GDM1 (cell line): Measurements from ENCODE around the gene VANGL1.

Source experiments
- DNase-seq: peaks from one replicate; lab custom pipeline; 2025; lab: John Stamatoyannopoulos, UW

VANGL1 gene

DNA sequence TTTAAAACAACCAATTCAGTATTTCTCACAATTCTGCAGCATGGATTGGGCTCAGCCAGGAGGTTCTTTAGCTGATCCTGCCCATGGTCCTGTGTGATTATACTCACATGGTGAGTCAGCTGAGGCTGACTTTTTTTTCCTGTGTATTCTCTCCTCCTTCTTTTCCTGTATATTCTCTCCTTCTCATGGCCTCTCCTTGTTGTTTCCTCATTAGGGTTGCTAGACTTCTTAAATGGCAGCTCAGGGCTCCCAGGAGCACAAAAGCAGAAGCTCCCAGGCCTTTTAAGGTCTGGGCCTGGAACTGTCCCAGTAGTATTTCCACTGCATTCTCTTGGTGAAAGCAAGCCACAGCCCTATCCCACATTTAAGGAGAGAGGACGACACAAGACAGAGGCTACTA lies 26.8 kb downstream of the VANGL1 start:
- peak; percentile 33 for DNase-seq

GRCh38 chr1:115669002-115669673 lies 27.4 kb downstream of the VANGL1 start:
- DNase-seq: peak; percentile 14

GRCh38 chr1:115669886-115670285 lies 28.1 kb downstream of the VANGL1 start:
- no peak for DNase-seq

- DNase-seq: peak; percentile 84
These were observed 28.9 kb downstream of the VANGL1 start for GRCh38 chr1:115670476-115671175.

DNA sequence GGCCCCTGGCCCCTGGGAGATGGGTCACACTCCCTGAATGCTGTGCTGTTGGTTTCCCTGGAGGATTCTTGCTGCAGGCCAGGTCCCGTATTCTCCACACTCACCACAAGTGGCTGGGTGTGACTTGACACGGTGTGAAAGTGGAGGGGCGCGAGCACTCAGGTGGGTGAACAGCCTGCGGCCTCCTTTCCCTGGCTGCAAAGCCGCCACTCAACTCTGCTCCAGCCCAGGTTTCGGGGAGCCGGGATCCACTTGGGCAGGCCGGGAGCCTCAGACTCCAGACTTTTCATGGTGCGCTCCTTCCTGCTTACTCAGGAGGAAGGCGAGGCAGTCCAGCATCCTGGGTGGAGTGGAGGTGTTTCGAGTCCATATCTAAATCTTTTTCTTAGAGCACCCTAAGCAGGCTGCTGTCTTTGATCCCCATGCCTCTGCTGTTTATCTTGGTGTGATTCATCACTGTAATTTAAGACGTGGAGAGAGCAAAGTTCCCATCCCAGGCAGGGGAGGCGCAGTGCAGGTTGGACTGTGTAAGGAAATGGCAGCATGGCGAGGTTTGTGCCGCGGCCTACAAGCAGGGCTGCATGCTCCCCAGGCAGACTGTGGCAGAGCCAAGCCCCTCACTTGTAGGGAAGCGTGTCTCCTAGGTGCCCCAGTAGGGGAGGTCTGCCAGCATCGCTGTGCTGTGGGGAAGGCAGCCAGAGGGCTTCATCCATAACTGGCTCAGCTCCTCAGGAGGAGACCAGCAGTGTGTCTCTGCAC lies 29.6 kb downstream of the VANGL1 start:
- no peak for DNase-seq

GRCh38 chr1:115672224-115673009 lies 30.6 kb downstream of the VANGL1 start:
- DNase-seq: no peak

- no peak for DNase-seq
These were observed 34.9 kb downstream of the VANGL1 start for GRCh38 chr1:115676498-115677181.

DNA sequence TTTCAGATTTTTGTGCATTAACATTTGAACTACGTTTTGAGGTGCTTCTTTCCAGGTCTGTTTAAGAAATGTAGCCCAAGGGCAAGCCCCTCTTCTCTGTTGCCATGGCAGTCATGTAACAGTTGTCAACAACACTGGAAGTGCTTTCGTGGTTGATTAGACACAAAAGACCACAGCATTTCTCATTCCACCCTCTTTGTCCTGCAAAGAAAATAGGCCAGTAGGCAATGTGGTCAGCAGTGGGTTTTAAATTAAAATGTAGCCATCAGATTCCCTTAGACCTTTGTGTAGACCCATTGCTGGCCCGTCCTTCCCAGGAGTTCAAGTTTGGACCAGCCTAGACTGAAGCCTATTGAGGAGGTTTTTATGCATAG lies 35.4 kb downstream of the VANGL1 start:
- no peak for DNase-seq

DNA sequence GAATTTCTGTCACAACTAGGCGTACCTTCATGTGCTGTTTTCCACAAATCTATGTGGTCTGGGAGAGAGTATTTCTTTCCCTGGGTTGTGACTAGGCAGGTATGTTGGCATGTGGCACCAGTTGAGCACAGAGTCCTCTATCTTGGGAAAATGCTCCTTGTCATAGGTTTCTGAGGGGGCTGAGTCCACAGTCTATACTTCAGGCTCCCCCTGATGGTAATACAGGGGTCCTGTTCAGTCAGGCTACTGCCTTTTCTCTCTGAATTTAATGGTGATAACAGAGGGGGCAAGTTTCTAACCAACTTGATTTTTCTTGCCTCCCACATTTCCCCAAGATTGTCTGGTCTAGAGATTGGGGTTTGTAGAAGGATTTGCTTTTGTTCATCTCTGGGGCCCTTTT lies 35.8 kb downstream of the VANGL1 start:
- no peak for DNase-seq

- DNase-seq: no peak
These were observed 36.4 kb downstream of the VANGL1 start for GRCh38 chr1:115678141-115678540.

GRCh38 chr1:115679141-115679611 lies 37.4 kb downstream of the VANGL1 start:
- DNase-seq: no peak

- DNase-seq: no peak
These were observed 39.0 kb downstream of the VANGL1 start for GRCh38 chr1:115680730-115681111.

- DNase-seq: no peak
These were observed 41.0 kb downstream of the VANGL1 start for GRCh38 chr1:115682792-115683191.

GRCh38 chr1:115685029-115685705 lies 43.4 kb downstream of the VANGL1 start:
- DNase-seq: no peak

GRCh38 chr1:115687744-115688143 lies 46.0 kb downstream of the VANGL1 start:
- no peak for DNase-seq

- DNase-seq: no peak
These were observed 49.2 kb downstream of the VANGL1 start for GRCh38 chr1:115690972-115691371.

GRCh38 chr1:115692224-115692623 lies 50.5 kb downstream of the VANGL1 start:
- DNase-seq: no peak

DNA sequence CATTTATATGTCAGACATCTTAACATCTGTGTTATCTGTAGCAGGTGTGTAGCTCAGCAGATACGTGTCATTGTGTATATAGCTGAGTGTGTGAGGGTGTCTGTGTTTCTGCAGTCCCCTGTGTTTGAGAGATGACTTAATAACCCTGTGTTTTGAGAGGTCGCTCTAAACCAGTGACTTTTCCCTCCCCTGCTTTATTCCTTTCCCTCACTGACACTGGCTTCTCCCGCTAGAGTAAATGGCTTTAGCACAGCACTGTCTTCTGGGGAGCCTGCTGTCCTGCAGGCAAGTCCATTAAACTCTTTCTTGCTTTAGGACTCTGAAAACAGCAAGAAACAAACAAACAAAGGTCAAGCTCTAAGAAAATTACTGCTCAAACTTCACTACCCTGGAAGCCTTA lies 53.0 kb downstream of the VANGL1 start:
- DNase-seq: no peak

DNA sequence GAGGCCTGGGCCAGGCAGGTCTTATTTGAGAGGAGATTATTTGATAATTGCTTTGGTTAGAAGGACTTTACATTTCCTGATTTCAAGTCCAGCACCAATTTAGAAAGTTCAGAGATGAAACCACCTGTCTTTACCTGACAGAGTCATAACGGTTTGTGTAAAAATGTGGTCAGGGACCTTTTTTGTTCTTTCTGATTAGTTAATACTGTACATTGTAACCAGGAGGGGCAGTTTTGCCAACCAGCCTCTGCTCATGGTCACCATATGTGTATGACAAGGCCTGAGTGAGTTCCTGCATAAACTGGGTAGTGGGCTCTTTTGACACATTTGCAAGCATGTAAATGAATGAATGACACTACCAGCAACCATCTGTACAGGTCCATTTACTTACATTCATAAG lies 55.8 kb downstream of the VANGL1 start:
- no peak for DNase-seq

- DNase-seq: no peak
These were observed 59.3 kb downstream of the VANGL1 start for GRCh38 chr1:115701090-115701489.

DNA sequence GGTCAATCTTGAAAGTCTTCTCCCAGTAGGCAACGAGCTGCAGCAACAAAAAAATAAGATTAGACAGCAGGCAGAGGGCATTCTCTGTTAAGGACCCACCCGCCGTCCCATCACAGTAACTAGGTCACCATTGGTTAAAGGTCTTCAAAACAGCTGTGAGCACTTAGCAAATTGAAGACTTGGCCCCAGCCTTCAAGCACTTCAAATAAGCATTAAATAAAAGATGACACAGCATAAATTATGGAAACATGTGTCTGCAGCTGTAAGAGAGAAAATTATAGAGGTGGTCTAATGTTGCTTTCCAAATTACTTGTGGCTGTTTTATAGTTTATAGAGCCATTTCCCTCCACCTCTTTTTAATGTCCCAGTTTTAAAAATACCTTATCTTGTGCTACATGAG lies 61.2 kb downstream of the VANGL1 start:
- DNase-seq: no peak
